Stomach (tissue), 9 donors: Measurements from ENCODE around the gene RPAP2. TPM values are rescaled to one million over a fixed set of nuclear protein-coding genes. Genes with fewer than 3 reads are reported as not detected.

Source experiments
- DNase-seq, 2 donors: peaks; one replicate each; pipeline versions ENCODE4 v3.0.0 to v3.0.0-alpha.2; 2013 to 2019
- H3K27ac ChIP-seq, 5 donors: fragments of 200-600 bp in 4 of 5; sonication (generic) in 4 of 5; one replicate each; pipeline ENCODE4 v1.5.1; 2013 to 2019; ENCODE audit warnings: mild to moderate bottlenecking in 1 of 5, moderate library complexity in 1 of 5
- H3K27me3 ChIP-seq, 3 donors: fragments of 200-600 bp; sonication (generic); one replicate each; pipeline ENCODE4 v1.5.1; 2017 to 2019; ENCODE audit warnings: mixed run types in 1 of 3
- H3K36me3 ChIP-seq, 4 donors: fragments of 200-600 bp; sonication (generic); 1 replicate in 3 of 4; 2 replicates in 1 of 4; pipeline ENCODE4 v1.5.1; 2016 to 2019
- H3K4me1 ChIP-seq, 4 donors: fragments of 200-600 bp; sonication (generic); one replicate each; pipeline ENCODE4 v1.5.1; 2016 to 2019
- H3K4me3 ChIP-seq, 4 donors: fragments of 200-600 bp; sonication (generic) in 3 of 4; one replicate each; pipeline ENCODE4 v1.5.1; 2016 to 2019; ENCODE audit warnings: mild to moderate bottlenecking in 1 of 4
- H3K9me3 ChIP-seq, 4 donors: fragments of 200-600 bp; sonication (generic); one replicate each; pipeline ENCODE4 v1.5.1; 2016 to 2019
- EP300 ChIP-seq: sonication (generic); formaldehyde crosslinking; IDR thresholded peaks from one replicate; pipeline ENCODE4 v1.6.1; 2017; ENCODE audit warnings: antibody characterized with exemption
- POLR2A ChIP-seq, 4 donors: fragments of 450-650 bp; IDR thresholded peaks; one replicate each; pipeline ENCODE4 v1.6.1; 2016; ENCODE audit warnings: antibody characterized with exemption in 4 of 4, control low read depth in 2 of 4, mild to moderate bottlenecking in 1 of 4, moderate library complexity in 1 of 4
- POLR2AphosphoS5 ChIP-seq, 3 donors: sonication (generic); formaldehyde crosslinking; IDR thresholded peaks; one replicate each; pipeline ENCODE4 v1.6.1; 2016; ENCODE audit warnings: antibody characterized with exemption in 3 of 3
- WGBS, 5 donors: extraction: QIAGEN DNeasy Blood & Tissue Kit in 3 of 5; methylation state at CpG; one replicate each; pipeline versions ENCODE4 v1.1.5 to v1.1.7; 2013 to 2018; 5-methylcytosine and 5-hydroxymethylcytosine counted together
- intact Hi-C: fragments of 100-400 bp; cut with DNase I; formaldehyde crosslinking; loops from one replicate; pipeline ENCODE4 v1.15.1; 2023; ENCODE audit warnings: low total_unique reads
- polyA plus RNA-seq, 3 donors: library from polyadenylated mRNA; stranded (reverse); fragments of 200-250 nt; gene quantifications; one replicate each; pipeline ENCODE4 v1.2.3, GENCODE V29; 2013
- total RNA-seq, 5 donors: library from RNA; depleted of rRNA; stranded (reverse); fragments of >200 nt; gene quantifications; one replicate each; pipeline versions ENCODE4 v1.1.0 to v1.2.3, GENCODE V29; 2014 to 2016
- TF ChIP-seq, protein P1 (sequence below), 7 experiments: fragments of 450-650 bp in 4 of 7; fragments of 200-600 bp in 3 of 7; sonication (generic) in 3 of 7; IDR thresholded peaks; one replicate each; pipeline ENCODE4 v1.5.1; 2016 to 2019; ENCODE audit warnings: antibody characterized with exemption in 7 of 7, control low read depth in 2 of 7, mild to moderate bottlenecking in 1 of 7
- donor health status: healthy with polysubstance abuse.
- donor health status: Bipolar disorder and iron deficiency.
- donor health status: healthy.

RPAP2 gene
- total and polyA plus RNA-seq, 8 donors, result 2.3 to 16.5 (median 6.0) TPM

DNA sequence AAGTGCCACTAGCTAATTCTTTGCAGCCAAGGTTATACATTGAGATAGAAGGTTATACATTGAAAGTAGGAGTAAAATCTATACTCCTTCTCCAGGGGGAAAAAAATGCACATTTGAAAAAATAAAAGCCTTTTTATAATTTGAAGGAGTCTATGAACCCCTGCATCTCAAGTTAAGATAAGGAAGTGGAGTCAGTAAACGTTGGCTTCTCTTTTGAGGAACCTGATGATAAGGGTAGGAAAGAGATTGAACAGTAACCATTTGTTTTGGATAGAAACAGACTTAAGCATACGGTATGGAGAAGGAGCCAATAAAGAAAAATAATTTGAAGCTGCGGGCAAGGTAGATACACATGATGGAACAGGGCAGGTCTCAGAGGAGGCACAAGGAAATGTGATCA, 64.1 kb downstream of the RPAP2 start:
- no peaks in the 10 kb centered on the region for H3K27me3 ChIP-seq
- no peak overlapping the region for H3K27ac ChIP-seq
- WGBS, 5 donors, result 21 to 51% (median 42%) methylated on average over 3 of the region's 3 CpGs
- H3K9me3 ChIP-seq, result no peaks in the 10 kb centered on the region
- H3K4me3 ChIP-seq, result no peak overlapping the region
- H3K4me1 ChIP-seq, result no peaks in the 10 kb centered on the region
- intact Hi-C loops, result no loop called here
- TF ChIP-seq EP300 (no peak), POLR2A (IDR thresholded peaks at IDR 0.05) (no peak), POLR2AphosphoS5 (IDR thresholded peaks at IDR 0.05) (no peak)
- TF ChIP-seq, protein P1, sequence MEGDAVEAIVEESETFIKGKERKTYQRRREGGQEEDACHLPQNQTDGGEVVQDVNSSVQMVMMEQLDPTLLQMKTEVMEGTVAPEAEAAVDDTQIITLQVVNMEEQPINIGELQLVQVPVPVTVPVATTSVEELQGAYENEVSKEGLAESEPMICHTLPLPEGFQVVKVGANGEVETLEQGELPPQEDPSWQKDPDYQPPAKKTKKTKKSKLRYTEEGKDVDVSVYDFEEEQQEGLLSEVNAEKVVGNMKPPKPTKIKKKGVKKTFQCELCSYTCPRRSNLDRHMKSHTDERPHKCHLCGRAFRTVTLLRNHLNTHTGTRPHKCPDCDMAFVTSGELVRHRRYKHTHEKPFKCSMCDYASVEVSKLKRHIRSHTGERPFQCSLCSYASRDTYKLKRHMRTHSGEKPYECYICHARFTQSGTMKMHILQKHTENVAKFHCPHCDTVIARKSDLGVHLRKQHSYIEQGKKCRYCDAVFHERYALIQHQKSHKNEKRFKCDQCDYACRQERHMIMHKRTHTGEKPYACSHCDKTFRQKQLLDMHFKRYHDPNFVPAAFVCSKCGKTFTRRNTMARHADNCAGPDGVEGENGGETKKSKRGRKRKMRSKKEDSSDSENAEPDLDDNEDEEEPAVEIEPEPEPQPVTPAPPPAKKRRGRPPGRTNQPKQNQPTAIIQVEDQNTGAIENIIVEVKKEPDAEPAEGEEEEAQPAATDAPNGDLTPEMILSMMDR (IDR thresholded peaks at IDR 0.05), result no peak
- no peak for DNase-seq
- peaks cover under 1 to 32% (median 23%) of the 10 kb centered on the region in 4 donors for H3K36me3 ChIP-seq

DNA sequence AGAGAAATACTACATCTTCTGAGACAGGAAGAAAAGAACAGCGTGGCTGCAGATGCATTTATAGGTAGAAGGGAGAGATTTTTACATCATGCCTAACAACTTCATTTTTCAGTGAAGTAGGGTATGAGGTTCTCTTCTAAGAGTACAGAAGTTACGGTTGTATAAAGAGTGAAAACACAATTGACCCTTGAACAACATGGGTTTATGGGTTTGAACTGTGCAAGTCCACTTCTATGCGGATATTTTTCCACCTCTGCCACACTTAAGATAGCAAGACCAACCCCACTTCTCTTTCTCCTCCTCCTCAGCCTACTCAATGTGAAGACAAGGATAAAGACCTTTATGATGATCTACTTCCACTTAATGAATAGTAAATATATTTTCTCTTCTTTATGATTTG, 64.5 kb downstream of the RPAP2 start:
- H3K27me3 ChIP-seq, result no peaks in the 10 kb centered on the region
- H3K4me1 ChIP-seq, result no peaks in the 10 kb centered on the region
- H3K36me3 ChIP-seq, result peaks cover 0 to 30% (median 19%) of the 10 kb centered on the region in 4 donors
- DNase-seq, result no peak
- H3K27ac ChIP-seq, result no peak overlapping the region
- no peak overlapping the region for H3K4me3 ChIP-seq
- TF ChIP-seq POLR2A (IDR thresholded peaks at IDR 0.05), result no peak
- no peak for TF ChIP-seq EP300
- TF ChIP-seq POLR2AphosphoS5 (IDR thresholded peaks at IDR 0.05), result no peak
- TF ChIP-seq, protein P1 (IDR thresholded peaks at IDR 0.05), result no peak
- intact Hi-C loops, result no loop called here
- WGBS, 5 donors, result 67 to 96% (median 77%) methylated on average over 3 of the region's 3 CpGs
- no peaks in the 10 kb centered on the region for H3K9me3 ChIP-seq

DNA sequence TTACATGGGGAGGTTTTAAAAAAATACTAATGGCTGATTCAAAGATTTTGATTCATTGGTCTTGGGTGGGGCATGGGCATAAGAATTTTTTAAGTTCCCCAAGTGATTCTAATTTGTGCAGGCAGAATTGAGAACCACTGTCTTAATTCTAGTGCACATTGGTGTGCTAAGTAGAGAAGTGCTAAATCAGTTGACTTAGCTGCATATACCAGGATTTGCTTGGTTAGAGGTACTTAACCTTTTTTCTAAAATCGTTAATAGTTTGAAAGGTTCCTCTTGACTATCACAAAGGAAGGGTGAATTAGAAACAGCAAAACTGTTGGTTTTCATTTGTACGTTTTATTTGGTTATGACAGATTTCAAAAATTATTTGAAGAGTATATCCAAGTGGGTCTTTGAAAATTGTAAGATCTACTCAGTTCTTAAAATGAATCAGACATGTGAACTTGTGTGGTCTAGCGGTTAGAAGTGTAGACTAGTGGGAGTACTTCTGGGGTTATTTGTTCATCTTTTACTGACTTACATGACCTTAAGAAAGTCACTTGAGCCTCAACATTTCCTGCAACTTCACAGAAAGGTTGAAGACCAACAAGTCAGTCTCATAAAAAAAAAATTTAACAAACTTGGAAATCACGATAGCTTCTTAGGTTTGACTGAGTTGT, 66.7 kb downstream of the RPAP2 start:
- H3K9me3 ChIP-seq, result no peaks in the 10 kb centered on the region
- no peaks in the 10 kb centered on the region for H3K4me1 ChIP-seq
- peaks cover 0 to 32% (median 20%) of the 10 kb centered on the region in 4 donors for H3K36me3 ChIP-seq
- 72 to 83% (median 80%) methylated on average over 4 of the region's 4 CpGs for WGBS, 5 donors
- TF ChIP-seq POLR2AphosphoS5 (IDR thresholded peaks at IDR 0.05), result no peak
- TF ChIP-seq POLR2A (IDR thresholded peaks at IDR 0.05), result no peak
- TF ChIP-seq EP300, result no peak
- TF ChIP-seq, protein P1 (IDR thresholded peaks at IDR 0.05), result no peak
- no peaks in the 10 kb centered on the region for H3K27me3 ChIP-seq
- no peak overlapping the region for H3K4me3 ChIP-seq
- DNase-seq, result no peak
- no peak overlapping the region for H3K27ac ChIP-seq
- intact Hi-C loops, result no loop called here

DNA sequence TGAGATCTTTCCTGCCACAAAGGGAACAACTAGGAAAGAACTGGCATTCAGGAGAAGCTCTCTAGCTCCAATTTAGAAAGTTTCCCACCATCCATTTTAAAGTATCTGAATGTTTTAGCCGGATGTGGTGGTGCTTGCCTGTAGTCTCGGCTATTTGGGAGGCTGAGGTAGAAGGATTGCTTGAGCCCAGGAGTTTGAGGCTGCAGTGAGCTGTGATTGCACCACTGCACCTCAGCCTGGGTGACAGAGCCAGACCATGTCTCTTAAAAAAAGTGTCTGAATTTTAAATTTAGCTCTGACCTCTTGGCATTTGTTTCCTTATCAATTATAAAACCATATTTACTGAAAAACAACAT, 67.2 kb downstream of the RPAP2 start:
- Histone ChIP-seq H3K27me3 (no peaks in the 10 kb centered on the region), H3K36me3 (peaks cover 0 to 32% (median 21%) of the 10 kb centered on the region in 4 donors), H3K27ac (no peak overlapping the region), H3K9me3 (no peaks in the 10 kb centered on the region), H3K4me3 (no peak overlapping the region), H3K4me1 (no peaks in the 10 kb centered on the region)
- DNase-seq, result no peak
- intact Hi-C loops, result no loop called here
- TF ChIP-seq POLR2AphosphoS5 (IDR thresholded peaks at IDR 0.05), result no peak
- TF ChIP-seq EP300, result no peak
- no peak for TF ChIP-seq POLR2A (IDR thresholded peaks at IDR 0.05)
- WGBS, 5 donors, result 73 to 93% (median 88%) methylated on average over 2 of the region's 2 CpGs

DNA sequence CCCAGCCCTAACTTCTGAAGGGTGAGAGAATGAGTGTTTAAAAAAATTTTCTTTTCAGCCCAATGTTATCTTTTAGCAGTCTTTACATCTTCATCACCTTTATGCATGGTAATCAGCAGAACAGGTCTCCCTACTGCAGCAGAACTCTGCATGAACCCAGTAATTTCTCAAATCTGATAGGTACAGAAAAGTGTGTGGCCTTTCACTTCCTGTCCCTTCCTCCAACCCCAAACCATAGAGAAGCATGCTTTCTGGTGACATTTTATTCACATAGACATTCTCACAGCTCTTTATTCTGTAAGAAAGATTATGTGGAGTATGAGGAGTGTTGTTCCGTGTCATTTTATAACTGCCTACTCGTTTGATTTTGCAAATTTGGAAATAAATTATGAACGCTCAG, 68.6 kb downstream of the RPAP2 start:
- Histone ChIP-seq H3K4me3 (no peak overlapping the region), H3K27me3 (no peaks in the 10 kb centered on the region), H3K4me1 (no peaks in the 10 kb centered on the region), H3K9me3 (no peaks in the 10 kb centered on the region), H3K27ac (no peak overlapping the region), H3K36me3 (peaks cover 0 to 36% (median 21%) of the 10 kb centered on the region in 4 donors)
- TF ChIP-seq POLR2A (IDR thresholded peaks at IDR 0.05) (no peak), EP300 (no peak), POLR2AphosphoS5 (IDR thresholded peaks at IDR 0.05) (no peak)
- TF ChIP-seq, protein P1 (IDR thresholded peaks at IDR 0.05), result no peak
- DNase-seq, result no peak
- WGBS, 5 donors, result 80 to 89% (median 87%) methylated on average over 3 of the region's 3 CpGs
- intact Hi-C loops, result no loop called here
